ENCODE data around the gene POM121L2. TPM values are rescaled to one million over a fixed set of nuclear protein-coding genes. Genes with fewer than 3 reads are reported as not detected.

The POM121L2 gene
- total RNA-seq, 4 donors from 2014 or later, result not detected

DNA sequence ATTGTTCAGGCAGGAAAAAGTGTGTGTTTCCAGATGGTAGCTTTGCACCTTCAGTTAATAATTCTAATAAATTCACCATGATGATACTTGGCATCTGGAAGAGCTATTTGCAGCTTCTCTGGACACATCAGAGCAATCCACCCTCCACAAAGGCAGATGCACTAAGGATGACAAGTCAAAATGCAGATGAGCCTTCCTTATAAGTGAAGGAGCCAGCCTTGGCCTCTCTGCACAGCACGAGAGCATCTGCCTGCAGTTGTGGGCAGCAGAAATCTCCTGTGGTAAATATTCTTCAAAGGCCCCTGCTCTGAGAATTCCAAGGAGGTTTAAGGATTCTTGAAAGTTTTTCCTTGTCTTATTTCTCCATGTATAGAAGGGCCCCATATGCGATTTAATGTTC is 6.9 kb upstream of the POM121L2 start:
- 32% methylated on average over 2 of the region's 2 CpGs for WGBS

DNA sequence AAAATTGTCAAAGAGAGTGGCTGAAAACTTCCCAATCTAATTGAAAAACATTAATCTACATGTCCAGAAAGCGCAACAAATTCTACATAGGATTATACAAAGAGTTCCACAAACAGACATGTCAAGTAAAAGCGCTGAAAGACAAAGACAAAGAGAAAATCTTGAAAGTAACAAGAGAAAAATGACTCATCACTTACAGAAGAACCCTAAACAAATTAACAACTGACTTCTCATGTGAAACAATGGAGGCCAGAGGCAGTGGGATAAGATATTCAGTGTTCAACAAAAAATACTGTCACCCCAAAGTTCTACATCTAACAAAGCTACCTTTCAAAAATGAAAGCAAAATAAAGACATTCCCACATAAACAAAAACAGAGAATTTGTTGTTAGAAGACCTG is 2.0 kb upstream of the POM121L2 start:
- H3K36me3 ChIP-seq, result no peaks in the 10 kb centered on the region
- no peak overlapping the region for H3K4me3 ChIP-seq
- no peak for DNase-seq (ENCODE audit: low spot score in 2 of 2)
- H3K27ac ChIP-seq, result no peak overlapping the region
- H3K4me1 ChIP-seq, result peaks cover 7% of the 10 kb centered on the region
- peaks cover 64% of the 10 kb centered on the region for H3K27me3 ChIP-seq
- WGBS, result 78% methylated on average over 2 of the region's 2 CpGs
- TF ChIP-seq POLR2AphosphoS5 (IDR thresholded peaks at IDR 0.05) (no peak), POLR2A (IDR thresholded peaks at IDR 0.05) (no peak), EP300 (IDR thresholded peaks at IDR 0.05) (no peak)
- TF ChIP-seq, protein P1, sequence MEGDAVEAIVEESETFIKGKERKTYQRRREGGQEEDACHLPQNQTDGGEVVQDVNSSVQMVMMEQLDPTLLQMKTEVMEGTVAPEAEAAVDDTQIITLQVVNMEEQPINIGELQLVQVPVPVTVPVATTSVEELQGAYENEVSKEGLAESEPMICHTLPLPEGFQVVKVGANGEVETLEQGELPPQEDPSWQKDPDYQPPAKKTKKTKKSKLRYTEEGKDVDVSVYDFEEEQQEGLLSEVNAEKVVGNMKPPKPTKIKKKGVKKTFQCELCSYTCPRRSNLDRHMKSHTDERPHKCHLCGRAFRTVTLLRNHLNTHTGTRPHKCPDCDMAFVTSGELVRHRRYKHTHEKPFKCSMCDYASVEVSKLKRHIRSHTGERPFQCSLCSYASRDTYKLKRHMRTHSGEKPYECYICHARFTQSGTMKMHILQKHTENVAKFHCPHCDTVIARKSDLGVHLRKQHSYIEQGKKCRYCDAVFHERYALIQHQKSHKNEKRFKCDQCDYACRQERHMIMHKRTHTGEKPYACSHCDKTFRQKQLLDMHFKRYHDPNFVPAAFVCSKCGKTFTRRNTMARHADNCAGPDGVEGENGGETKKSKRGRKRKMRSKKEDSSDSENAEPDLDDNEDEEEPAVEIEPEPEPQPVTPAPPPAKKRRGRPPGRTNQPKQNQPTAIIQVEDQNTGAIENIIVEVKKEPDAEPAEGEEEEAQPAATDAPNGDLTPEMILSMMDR (IDR thresholded peaks at IDR 0.05), result no peak
- H3K9me3 ChIP-seq, result no peaks in the 10 kb centered on the region

More for the DNA sequence above, 6.9 kb upstream of the POM121L2 start:
- no peaks in the 10 kb centered on the region for H3K9me3 ChIP-seq
- TF ChIP-seq POLR2AphosphoS5 (IDR thresholded peaks at IDR 0.05), result no peak
- no peak for TF ChIP-seq EP300 (IDR thresholded peaks at IDR 0.05)
- TF ChIP-seq POLR2A (IDR thresholded peaks at IDR 0.05), result no peak
- TF ChIP-seq, protein P1 (IDR thresholded peaks at IDR 0.05), result no peak
- DNase-seq (ENCODE audit: low spot score in 2 of 2), result no peak
- no peaks in the 10 kb centered on the region for H3K36me3 ChIP-seq
- H3K4me3 ChIP-seq, result no peak overlapping the region
- no peak overlapping the region for H3K27ac ChIP-seq
- H3K27me3 ChIP-seq, result peaks cover 25% of the 10 kb centered on the region
- H3K4me1 ChIP-seq, result no peaks in the 10 kb centered on the region

DNA sequence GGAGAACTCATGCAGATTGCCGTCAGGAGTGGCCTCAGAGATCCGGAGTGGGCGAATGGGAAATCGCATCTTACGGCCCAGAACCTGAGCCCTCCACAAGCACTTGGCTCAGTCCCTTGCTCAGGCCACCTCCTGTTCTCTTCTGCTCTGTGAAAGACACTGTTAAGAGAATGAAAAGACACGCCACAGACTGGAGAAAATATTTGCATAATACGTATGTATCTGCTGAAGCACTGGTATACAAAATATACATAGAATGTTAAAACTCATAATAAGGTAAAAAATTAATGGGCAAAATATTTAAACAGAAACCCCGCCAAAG is 838 bp upstream of the POM121L2 start:
- peak overlapping the region; percentile 47 for H3K4me3 ChIP-seq
- H3K4me1 ChIP-seq, result peaks cover 7% of the 10 kb centered on the region
- no peaks in the 10 kb centered on the region for H3K36me3 ChIP-seq
- H3K27ac ChIP-seq, result no peak overlapping the region
- H3K9me3 ChIP-seq, result no peaks in the 10 kb centered on the region
- no peak for DNase-seq (ENCODE audit: low spot score in 2 of 2)
- H3K27me3 ChIP-seq, result peaks cover 68% of the 10 kb centered on the region
- TF ChIP-seq POLR2AphosphoS5 (IDR thresholded peaks at IDR 0.05), result no peak
- TF ChIP-seq, protein P1 (IDR thresholded peaks at IDR 0.05), result no peak
- no peak for TF ChIP-seq POLR2A (IDR thresholded peaks at IDR 0.05)
- no peak for TF ChIP-seq EP300 (IDR thresholded peaks at IDR 0.05)
- WGBS, result 18% methylated on average over 8 of the region's 8 CpGs

DNA sequence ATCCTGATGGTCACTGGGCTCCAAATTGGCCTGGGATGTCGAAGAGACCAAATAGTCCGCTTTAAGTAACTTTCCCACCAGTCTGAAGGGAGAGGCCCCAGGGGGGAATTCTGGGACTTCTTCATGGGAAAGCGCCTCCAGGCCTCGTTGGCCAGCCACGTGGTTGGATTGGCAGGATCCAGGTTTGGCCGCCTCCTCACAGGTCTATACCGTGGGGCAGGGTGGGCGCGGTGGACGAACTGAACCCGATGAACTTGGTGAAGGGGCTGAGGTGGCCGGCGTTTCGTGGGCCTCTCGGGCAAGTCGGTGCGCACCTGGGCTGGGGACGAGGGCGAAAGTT is 297 bp downstream of the POM121L2 start:
- H3K27ac ChIP-seq, result no peak overlapping the region
- H3K4me3 ChIP-seq, result peak overlapping the region; percentile 47
- H3K27me3 ChIP-seq, result peaks cover 63% of the 10 kb centered on the region
- WGBS, result 16% methylated on average over 18 of the region's 19 CpGs
- no peaks in the 10 kb centered on the region for H3K9me3 ChIP-seq
- peaks cover 7% of the 10 kb centered on the region for H3K4me1 ChIP-seq
- no peak for DNase-seq (ENCODE audit: low spot score in 2 of 2)
- no peak for TF ChIP-seq EP300 (IDR thresholded peaks at IDR 0.05)
- no peak for TF ChIP-seq POLR2A (IDR thresholded peaks at IDR 0.05)
- TF ChIP-seq POLR2AphosphoS5 (IDR thresholded peaks at IDR 0.05), result no peak
- TF ChIP-seq, protein P1 (IDR thresholded peaks at IDR 0.05), result no peak
- H3K36me3 ChIP-seq, result no peaks in the 10 kb centered on the region

DNA sequence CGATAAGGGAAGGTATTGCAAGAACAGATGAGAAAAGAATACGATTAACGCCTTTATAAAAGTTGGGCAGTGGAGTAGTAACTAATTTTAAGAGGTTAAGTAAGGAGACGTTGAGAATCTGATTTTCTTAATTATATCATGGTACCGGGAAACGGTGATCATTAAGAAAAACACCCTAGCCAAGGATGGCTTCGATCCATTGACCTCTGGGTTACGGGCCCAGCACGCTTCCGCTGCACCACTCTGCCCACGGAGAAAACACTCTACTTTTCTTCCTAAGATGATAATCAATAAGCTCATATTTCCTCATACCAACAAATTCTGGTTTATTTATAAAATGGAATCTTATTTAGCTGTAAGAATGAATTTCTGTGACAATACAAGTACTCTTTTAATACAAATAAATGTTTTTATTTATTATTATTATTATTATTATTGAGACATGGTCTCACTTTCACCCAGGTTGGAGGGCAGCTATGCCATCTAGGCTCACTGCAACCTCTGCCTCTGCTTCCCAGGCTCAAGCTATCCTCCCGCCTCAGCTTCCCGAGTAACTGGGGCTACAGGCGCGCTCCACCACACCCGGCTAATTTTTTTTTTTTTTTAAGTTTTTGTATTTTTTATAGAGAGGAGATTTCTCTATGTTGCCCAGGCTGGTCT is 8.3 kb downstream of the POM121L2 start:
- H3K4me1 ChIP-seq, result no peaks in the 10 kb centered on the region
- 37% methylated on average over 16 of the region's 16 CpGs for WGBS
- no peak for DNase-seq (ENCODE audit: low spot score in 2 of 2)
- H3K4me3 ChIP-seq, result no peak overlapping the region
- H3K9me3 ChIP-seq, result no peaks in the 10 kb centered on the region
- peaks cover 74% of the 10 kb centered on the region for H3K27me3 ChIP-seq
- H3K36me3 ChIP-seq, result no peaks in the 10 kb centered on the region
- no peak overlapping the region for H3K27ac ChIP-seq
- no peak for TF ChIP-seq EP300 (IDR thresholded peaks at IDR 0.05)
- no peak for TF ChIP-seq POLR2AphosphoS5 (IDR thresholded peaks at IDR 0.05)
- TF ChIP-seq POLR2A (IDR thresholded peaks at IDR 0.05), result no peak
- TF ChIP-seq, protein P1 (IDR thresholded peaks at IDR 0.05), result no peak

Data from suprapubic skin (tissue), 4 donors.